A673 (cell line): ENCODE data around the gene SLC22A23. TPM values are rescaled to one million over a fixed set of nuclear protein-coding genes. Genes with fewer than 3 reads are reported as not detected.
A peak's percentile ranks its signal among the peaks of the same experiment; 100 is the strongest.

Source experiments
- BruUV-seq: library from RNA; stranded (reverse); fragments of 400-500 nt; replicated peaks from 2 replicates; lab custom pipeline; 2021; lab: Mats Ljungman, UMichigan
- CTCF ChIA-PET: fragments of 300-600 bp; sonication (Branson Sonifier 250); formaldehyde crosslinking; loops from one replicate; lab custom pipeline; 2022; ENCODE audit warnings: antibody characterized with exemption; lab: Charles Lee
- POLR2A ChIA-PET: fragments of 300-600 bp; sonication (Branson Sonifier 250); formaldehyde crosslinking; loops from one replicate; lab custom pipeline; 2022; ENCODE audit warnings: antibody characterized with exemption; ENCODE audit not compliant: low non-redundant PET; lab: Charles Lee
- DNase-seq: peaks from one replicate; pipeline ENCODE4 v3.0.0-alpha.2; 2015; ENCODE audit warnings: low spot score
- H3K27ac ChIP-seq: fragments of 200-600 bp; sonication (generic); 2 replicates; pipeline ENCODE4 v1.5.1; 2016; ENCODE audit warnings: mixed run types, low read depth, mild to moderate bottlenecking, mixed read lengths, antibody characterized with exemption, low read length; ENCODE audit not compliant: poor library complexity, severe bottlenecking
- H3K27me3 ChIP-seq: fragments of 200-600 bp; sonication (generic); replicated peaks from 2 replicates; pipeline ENCODE4 v1.6.1; 2017; ENCODE audit warnings: mixed run types, low read depth, mild to moderate bottlenecking, mixed read lengths, antibody characterized with exemption, low read length; ENCODE audit not compliant: insufficient read depth, poor library complexity
- H3K36me3 ChIP-seq: fragments of 200-600 bp; sonication (generic); 2 replicates; pipeline ENCODE4 v1.6.1; 2016; ENCODE audit warnings: mixed run types, mild to moderate bottlenecking, mixed read lengths, antibody characterized with exemption, low read length; ENCODE audit not compliant: insufficient read depth, poor library complexity, severe bottlenecking
- H3K4me1 ChIP-seq: fragments of 200-600 bp; sonication (generic); 2 replicates; pipeline ENCODE4 v1.6.1; 2017; ENCODE audit warnings: mixed run types, mild to moderate bottlenecking, mixed read lengths, antibody characterized with exemption, low read length; ENCODE audit not compliant: insufficient read depth, poor library complexity, severe bottlenecking
- H3K4me3 ChIP-seq: fragments of 200-600 bp; sonication (generic); 2 replicates; pipeline ENCODE4 v1.5.1; 2016; ENCODE audit warnings: low read depth, mixed run types, mild to moderate bottlenecking, mixed read lengths, low read length; ENCODE audit not compliant: poor library complexity, severe bottlenecking
- H3K9me3 ChIP-seq: fragments of 200-600 bp; sonication (generic); 2 replicates; pipeline ENCODE4 v1.6.1; 2016; ENCODE audit warnings: mixed run types, low read depth, mild to moderate bottlenecking, mixed read lengths, antibody characterized with exemption, low read length; ENCODE audit not compliant: poor library complexity, severe bottlenecking
- CTCF ChIP-seq: fragments of 300-800, 200-600 bp; sonication (generic); conservative IDR thresholded peaks from 2 replicates; pipeline ENCODE4 v1.5.1; 2017; ENCODE audit warnings: low read depth, mild to moderate bottlenecking, antibody characterized with exemption, low read length, moderate library complexity, mixed read lengths
- EZH2 ChIP-seq: fragments of 200-600 bp; sonication (generic); IDR thresholded peaks from 2 replicates; pipeline ENCODE4 v1.6.1; 2017; ENCODE audit warnings: borderline replicate concordance, low read depth, mild to moderate bottlenecking, mixed read lengths, antibody characterized with exemption, low read length; ENCODE audit not compliant: poor library complexity, severe bottlenecking
- intact Hi-C: fragments of 100-400 bp; cut with micrococcal nuclease; formaldehyde crosslinking; loops from one replicate; pipeline ENCODE4 v1.10.0; 2022; ENCODE audit not compliant: unreplicated experiment
- total RNA-seq: library from RNA; stranded (reverse); gene quantifications from 2 replicates; pipeline ENCODE4 v1.2.3, GENCODE V29; 2021

The SLC22A23 gene
- total RNA-seq, 1 experiment from 2014 or later, result 6.2 TPM

GRCh38 chr6:3456395-3456897 is 404 bp downstream of the SLC22A23 start:
- Histone ChIP-seq H3K9me3 (no peaks in the 10 kb centered on the region), H3K4me1 (peaks cover 7% of the 10 kb centered on the region), H3K36me3 (no peaks in the 10 kb centered on the region), H3K4me3 (peak overlapping the region; percentile 67), H3K27me3 (no peaks in the 10 kb centered on the region), H3K27ac (no peak overlapping the region)
- BruUV-seq, result no TSS peak
- intact Hi-C loops, result loop anchor here (5.0 kb wide), 1 partner anchor 276 kb away; no protein-coding TSS in a partner anchor
- CTCF ChIA-PET, result interaction anchor here (1.1 kb wide), 1 partner anchor 17 kb away, joined by 7 read pairs; no protein-coding TSS in a partner anchor
- no peak for TF ChIP-seq CTCF
- POLR2A ChIA-PET, result no interaction called here
- no peak for DNase-seq

- TF ChIP-seq EZH2 (no peak), CTCF (no peak)
- DNase-seq, result no peak
- CTCF ChIA-PET, result interaction anchor here (1.1 kb wide), 1 partner anchor 17 kb away, joined by 7 read pairs; no protein-coding TSS in a partner anchor
- Histone ChIP-seq H3K27me3 (no peaks in the 10 kb centered on the region), H3K4me1 (peaks cover 7% of the 10 kb centered on the region), H3K9me3 (no peaks in the 10 kb centered on the region), H3K36me3 (no peaks in the 10 kb centered on the region), H3K27ac (no peak overlapping the region), H3K4me3 (peak overlapping the region; percentile 67)
- no TSS peak for BruUV-seq
- intact Hi-C loops, result loop anchor here (5.0 kb wide), 1 partner anchor 277 kb away; no protein-coding TSS in a partner anchor
- POLR2A ChIA-PET, result no interaction called here
Observed at GRCh38 chr6:3455569-3456394, 1.1 kb downstream of the SLC22A23 start.

- BruUV-seq, result no TSS peak
- H3K27me3 ChIP-seq, result no peaks in the 10 kb centered on the region
Observed at GRCh38 chr6:3455147-3455568, 1.7 kb downstream of the SLC22A23 start.

More at GRCh38 chr6:3455147-3455568, 1.7 kb downstream of the SLC22A23 start:
- DNase-seq, result no peak
- TF ChIP-seq CTCF (no peak), EZH2 (no peak)
- Histone ChIP-seq H3K4me3 (peak overlapping the region; percentile 67), H3K9me3 (no peaks in the 10 kb centered on the region), H3K36me3 (no peaks in the 10 kb centered on the region), H3K27ac (no peak overlapping the region), H3K4me1 (peaks cover 7% of the 10 kb centered on the region)
- POLR2A ChIA-PET, result no interaction called here
- intact Hi-C loops, result loop anchor here (5.0 kb wide), 1 partner anchor 277 kb away; no protein-coding TSS in a partner anchor
- CTCF ChIA-PET, result no interaction called here
